SK-N-SH (cell line): ENCODE data around the gene KHNYN. TPM values are rescaled to one million over a fixed set of nuclear protein-coding genes. Genes with fewer than 3 reads are reported as not detected.

ENCODE experiments used
- CTCF ChIA-PET: fragments of 300-600, 350-600 bp; formaldehyde crosslinking; extraction: SDS; loops from one replicate; lab custom pipeline; 2021; lab: Yijun Ruan, JAX
- POLR2A ChIA-PET: fragments of 350-600 bp; sonication (Branson Sonifier 250); formaldehyde crosslinking; extraction: SDS; loops from one replicate; lab custom pipeline; 2020; ENCODE audit warnings: antibody characterized with exemption, inconsistent platforms; lab: Yijun Ruan, JAX
- DNase-seq: peaks from one replicate; pipeline ENCODE4 v3.0.0; 2012
- H2AFZ ChIP-seq: fragments of 200-600 bp; sonication (generic); 2 replicates; pipeline ENCODE4 v1.8.1; 2016; ENCODE audit warnings: antibody characterized with exemption, mild to moderate bottlenecking, low read depth
- H3F3A ChIP-seq: fragments of 200-600 bp; sonication (generic); replicated peaks from 2 replicates; pipeline ENCODE3; 2016; ENCODE audit warnings: antibody characterized with exemption, mild to moderate bottlenecking; ENCODE audit not compliant: insufficient read depth
- H3K27ac ChIP-seq, 2 experiments: fragments of 200-500 bp in 1 of 2; fragments of 200-600 bp in 1 of 2; sonication (Bioruptor generic) in 1 of 2; sonication (generic), shearing (Covaris generic) in 1 of 2; 2 replicates each; pipeline versions ENCODE4 v1.5.1 to v1.6.1; 2014 to 2016; ENCODE audit warnings: low read depth in 2 of 2, inconsistent platforms in 1 of 2, low read length in 1 of 2, mild to moderate bottlenecking in 1 of 2, mixed read lengths in 1 of 2
- H3K27me3 ChIP-seq: fragments of 200-600 bp; sonication (generic), shearing (Covaris generic); 2 replicates; pipeline ENCODE4 v1.6.1; 2016; ENCODE audit warnings: mixed run types; ENCODE audit not compliant: insufficient read depth
- H3K36me3 ChIP-seq, 2 experiments: fragments of 200-500 bp in 1 of 2; fragments of 200-600 bp in 1 of 2; sonication (Bioruptor generic) in 1 of 2; sonication (generic) in 1 of 2; replicated peaks in 1 of 2; 2 replicates each; pipeline versions ENCODE3 to v1.5.1; 2014 to 2016; ENCODE audit warnings: low read length in 1 of 2, mild to moderate bottlenecking in 1 of 2; ENCODE audit not compliant: insufficient read depth in 2 of 2, control insufficient read depth in 1 of 2
- H3K4me1 ChIP-seq, 2 experiments: fragments of 200-500 bp in 1 of 2; fragments of 200-600 bp in 1 of 2; sonication (Bioruptor generic) in 1 of 2; sonication (generic), shearing (Covaris generic) in 1 of 2; 2 replicates each; pipeline versions ENCODE4 v1.5.1 to v1.6.1; 2014 to 2016; ENCODE audit warnings: low read depth in 1 of 2, low read length in 1 of 2, mixed run types in 1 of 2; ENCODE audit not compliant: insufficient read depth in 2 of 2, control insufficient read depth in 1 of 2
- H3K4me2 ChIP-seq: fragments of 200-600 bp; sonication (generic), shearing (Covaris generic); 2 replicates; pipeline ENCODE4 v1.6.1; 2017; ENCODE audit warnings: mixed run types
- H3K4me3 ChIP-seq, 2 experiments: fragments of 200-500 bp in 1 of 2; fragments of 200-600 bp in 1 of 2; sonication (Bioruptor generic) in 1 of 2; sonication (generic), shearing (Covaris generic) in 1 of 2; 2 replicates each; pipeline versions ENCODE4 v1.5.1 to v1.8.1; 2014 to 2016; ENCODE audit warnings: low read depth in 2 of 2, inconsistent platforms in 1 of 2, low read length in 1 of 2, mild to moderate bottlenecking in 1 of 2, mixed read lengths in 1 of 2, moderate library complexity in 1 of 2
- H3K79me2 ChIP-seq: fragments of 200-600 bp; sonication (generic); 2 replicates; pipeline ENCODE4 v1.8.1; 2017; ENCODE audit warnings: mild to moderate bottlenecking; ENCODE audit not compliant: insufficient read depth
- H3K9ac ChIP-seq: fragments of 200-600 bp; sonication (generic); 2 replicates; pipeline ENCODE4 v1.6.1; 2017; ENCODE audit warnings: mixed run types
- H3K9me2 ChIP-seq: fragments of 200-600 bp; sonication (generic); 2 replicates; pipeline ENCODE4 v1.6.1; 2017; ENCODE audit warnings: mixed run types
- H3K9me3 ChIP-seq: fragments of 200-600 bp; sonication (generic); 2 replicates; pipeline ENCODE4 v1.6.1; 2017; ENCODE audit warnings: mixed run types, mild to moderate bottlenecking, moderate library complexity
- H4K20me1 ChIP-seq: fragments of 200-600 bp; sonication (generic); 2 replicates; pipeline ENCODE4 v1.6.1; 2017; ENCODE audit warnings: mild to moderate bottlenecking, mixed run types; ENCODE audit not compliant: insufficient read depth
- ELF1 ChIP-seq: IDR thresholded peaks from 2 replicates; pipeline ENCODE4 v1.4.0; 2012
- EP300 ChIP-seq, 2 experiments: IDR thresholded peaks; 2 replicates each; pipeline versions ENCODE4 v1.4.0 to v1.6.1; 2012; ENCODE audit warnings: borderline replicate concordance in 1 of 2, low read depth in 1 of 2, low read length in 1 of 2
- FOXJ3 ChIP-seq: sonication (generic); formaldehyde crosslinking; IDR thresholded peaks from 2 replicates; pipeline ENCODE4 v1.5.1; 2020; ENCODE audit warnings: mild to moderate bottlenecking, missing genetic modification reagents
- GABPA ChIP-seq: IDR thresholded peaks from 2 replicates; pipeline ENCODE4 v1.4.0; 2012; ENCODE audit warnings: low read depth, mild to moderate bottlenecking
- JUND ChIP-seq: IDR thresholded peaks from 2 replicates; pipeline ENCODE4 v1.4.0; 2012
- MEF2A ChIP-seq: IDR thresholded peaks from 2 replicates; pipeline ENCODE4 v1.4.0; 2012; ENCODE audit warnings: low read depth, borderline replicate concordance
- MXI1 ChIP-seq: IDR thresholded peaks from 2 replicates; pipeline ENCODE4 v1.6.1; 2012; ENCODE audit warnings: mild to moderate bottlenecking, low read depth, low read length, improper control_type of control experiment
- NRF1 ChIP-seq: IDR thresholded peaks from 2 replicates; pipeline ENCODE4 v1.6.1; 2012; ENCODE audit warnings: low read depth, mild to moderate bottlenecking, low read length
- RAD21 ChIP-seq: IDR thresholded peaks from 2 replicates; pipeline ENCODE4 v1.6.1; 2012; ENCODE audit warnings: mild to moderate bottlenecking, low read length
- SMC3 ChIP-seq: IDR thresholded peaks from 2 replicates; pipeline ENCODE4 v1.6.1; 2012; ENCODE audit warnings: low read depth, low read length, improper control_type of control experiment
- TCF12 ChIP-seq: IDR thresholded peaks from 2 replicates; pipeline ENCODE4 v1.4.0; 2012
- WGBS: methylation state at CpG from one replicate; pipeline ENCODE4 v1.1.6; 2017; ENCODE audit warnings: low lambda C conversion rate; 5-methylcytosine and 5-hydroxymethylcytosine counted together
- polyA plus RNA-seq, 3 experiments: library from polyadenylated mRNA; depleted of rRNA; stranded (reverse); fragments of >200 nt; gene quantifications; 2 replicates each; pipeline ENCODE4 v1.2.3, GENCODE V29; 2012
- TF ChIP-seq, protein P1 (sequence below): fragments of 200-600 bp; sonication (generic); IDR thresholded peaks from 2 replicates; pipeline ENCODE4 v1.6.1; 2017; ENCODE audit warnings: antibody characterized with exemption, mild to moderate bottlenecking, moderate library complexity
- TF ChIP-seq, protein P2 (sequence below): IDR thresholded peaks from 2 replicates; pipeline ENCODE4 v1.4.0; 2012; ENCODE audit warnings: low read depth, borderline replicate concordance
- TF ChIP-seq, protein P3 (sequence below): IDR thresholded peaks from 2 replicates; pipeline ENCODE4 v1.4.0; 2012; ENCODE audit warnings: low read depth
- TF ChIP-seq, protein P4 (sequence below): IDR thresholded peaks from 2 replicates; pipeline ENCODE4 v1.6.1; 2012; ENCODE audit warnings: mild to moderate bottlenecking, low read depth, low read length, moderate library complexity

KHNYN gene
- polyA plus RNA-seq, 1 of the 3 experiments (the other 2 are of a cell fraction) = 18.3 TPM

GRCh38 chr14:24392325-24393091 is 37.2 kb upstream of the KHNYN start:
- CTCF ChIA-PET = interaction anchor here (1.0 to 1.1 kb wide), 2 partner anchors 39 kb away, joined by 3 read pairs; no protein-coding TSS in a partner anchor
- H3K79me2 ChIP-seq = no peaks in the 10 kb centered on the region
- no peaks in the 10 kb centered on the region for H3K27me3 ChIP-seq
- WGBS = 73% methylated on average over 8 of the region's 8 CpGs
- peak overlapping the region; percentile 61 to 64 for H3K27ac ChIP-seq
- no peaks in the 10 kb centered on the region for H4K20me1 ChIP-seq
- no peak overlapping the region; the same call in 1 of the 2 replicates for H3K9ac ChIP-seq
- TF ChIP-seq RAD21 = no peak
- TF ChIP-seq, protein P1, sequence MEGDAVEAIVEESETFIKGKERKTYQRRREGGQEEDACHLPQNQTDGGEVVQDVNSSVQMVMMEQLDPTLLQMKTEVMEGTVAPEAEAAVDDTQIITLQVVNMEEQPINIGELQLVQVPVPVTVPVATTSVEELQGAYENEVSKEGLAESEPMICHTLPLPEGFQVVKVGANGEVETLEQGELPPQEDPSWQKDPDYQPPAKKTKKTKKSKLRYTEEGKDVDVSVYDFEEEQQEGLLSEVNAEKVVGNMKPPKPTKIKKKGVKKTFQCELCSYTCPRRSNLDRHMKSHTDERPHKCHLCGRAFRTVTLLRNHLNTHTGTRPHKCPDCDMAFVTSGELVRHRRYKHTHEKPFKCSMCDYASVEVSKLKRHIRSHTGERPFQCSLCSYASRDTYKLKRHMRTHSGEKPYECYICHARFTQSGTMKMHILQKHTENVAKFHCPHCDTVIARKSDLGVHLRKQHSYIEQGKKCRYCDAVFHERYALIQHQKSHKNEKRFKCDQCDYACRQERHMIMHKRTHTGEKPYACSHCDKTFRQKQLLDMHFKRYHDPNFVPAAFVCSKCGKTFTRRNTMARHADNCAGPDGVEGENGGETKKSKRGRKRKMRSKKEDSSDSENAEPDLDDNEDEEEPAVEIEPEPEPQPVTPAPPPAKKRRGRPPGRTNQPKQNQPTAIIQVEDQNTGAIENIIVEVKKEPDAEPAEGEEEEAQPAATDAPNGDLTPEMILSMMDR = peak; percentile 42
- peak; percentile 33; the same call in 1 of the 2 replicates for TF ChIP-seq ELF1
- no peak for TF ChIP-seq GABPA
- H3K4me2 ChIP-seq = peak overlapping the region; percentile 18; the same call in 1 of the 2 replicates
- no peaks in the 10 kb centered on the region for H3K36me3 ChIP-seq
- no peaks in the 10 kb centered on the region for H3K9me3 ChIP-seq
- DNase-seq = no peak
- peak overlapping the region; percentile 87 for H2AFZ ChIP-seq
- no peak overlapping the region for H3K4me3 ChIP-seq
- H3K9me2 ChIP-seq = no peaks in the 10 kb centered on the region
- peaks cover 20% of the 10 kb centered on the region for H3F3A ChIP-seq
- POLR2A ChIA-PET = no interaction called here
- H3K4me1 ChIP-seq = no peaks in the 10 kb centered on the region; a peak in 2 of 4 replicates

GRCh38 chr14:24394275-24394674 is 35.5 kb upstream of the KHNYN start:
- POLR2A ChIA-PET = no interaction called here
- no peak overlapping the region for H3K4me2 ChIP-seq
- H3K36me3 ChIP-seq = no peaks in the 10 kb centered on the region
- CTCF ChIA-PET = interaction anchor here (1.0 to 2.5 kb wide), 4 partner anchors 14 to 37 kb away, joined by 3 to 7 read pairs (median 4); no protein-coding TSS in a partner anchor
- no peak overlapping the region for H3K4me3 ChIP-seq
- H3K9me3 ChIP-seq = no peaks in the 10 kb centered on the region
- 58% methylated on average over 3 of the region's 3 CpGs for WGBS
- no peak overlapping the region for H2AFZ ChIP-seq
- peaks cover 15% of the 10 kb centered on the region for H3F3A ChIP-seq
- no peak for DNase-seq
- no peaks in the 10 kb centered on the region for H3K9me2 ChIP-seq
- no peak overlapping the region for H3K27ac ChIP-seq
- H3K9ac ChIP-seq = no peak overlapping the region
- peaks cover 0 to 10% of the 10 kb centered on the region in 2 experiments; a peak in 2 of 4 replicates for H3K4me1 ChIP-seq
- no peaks in the 10 kb centered on the region for H3K79me2 ChIP-seq
- no peaks in the 10 kb centered on the region for H4K20me1 ChIP-seq
- no peaks in the 10 kb centered on the region for H3K27me3 ChIP-seq
- no peak for TF ChIP-seq JUND
- TF ChIP-seq, protein P2, sequence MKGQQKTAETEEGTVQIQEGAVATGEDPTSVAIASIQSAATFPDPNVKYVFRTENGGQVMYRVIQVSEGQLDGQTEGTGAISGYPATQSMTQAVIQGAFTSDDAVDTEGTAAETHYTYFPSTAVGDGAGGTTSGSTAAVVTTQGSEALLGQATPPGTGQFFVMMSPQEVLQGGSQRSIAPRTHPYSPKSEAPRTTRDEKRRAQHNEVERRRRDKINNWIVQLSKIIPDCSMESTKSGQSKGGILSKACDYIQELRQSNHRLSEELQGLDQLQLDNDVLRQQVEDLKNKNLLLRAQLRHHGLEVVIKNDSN = no peak
- TF ChIP-seq, protein P3, sequence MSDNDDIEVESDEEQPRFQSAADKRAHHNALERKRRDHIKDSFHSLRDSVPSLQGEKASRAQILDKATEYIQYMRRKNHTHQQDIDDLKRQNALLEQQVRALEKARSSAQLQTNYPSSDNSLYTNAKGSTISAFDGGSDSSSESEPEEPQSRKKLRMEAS = no peak
- no peak for TF ChIP-seq TCF12
- TF ChIP-seq, protein P4, sequence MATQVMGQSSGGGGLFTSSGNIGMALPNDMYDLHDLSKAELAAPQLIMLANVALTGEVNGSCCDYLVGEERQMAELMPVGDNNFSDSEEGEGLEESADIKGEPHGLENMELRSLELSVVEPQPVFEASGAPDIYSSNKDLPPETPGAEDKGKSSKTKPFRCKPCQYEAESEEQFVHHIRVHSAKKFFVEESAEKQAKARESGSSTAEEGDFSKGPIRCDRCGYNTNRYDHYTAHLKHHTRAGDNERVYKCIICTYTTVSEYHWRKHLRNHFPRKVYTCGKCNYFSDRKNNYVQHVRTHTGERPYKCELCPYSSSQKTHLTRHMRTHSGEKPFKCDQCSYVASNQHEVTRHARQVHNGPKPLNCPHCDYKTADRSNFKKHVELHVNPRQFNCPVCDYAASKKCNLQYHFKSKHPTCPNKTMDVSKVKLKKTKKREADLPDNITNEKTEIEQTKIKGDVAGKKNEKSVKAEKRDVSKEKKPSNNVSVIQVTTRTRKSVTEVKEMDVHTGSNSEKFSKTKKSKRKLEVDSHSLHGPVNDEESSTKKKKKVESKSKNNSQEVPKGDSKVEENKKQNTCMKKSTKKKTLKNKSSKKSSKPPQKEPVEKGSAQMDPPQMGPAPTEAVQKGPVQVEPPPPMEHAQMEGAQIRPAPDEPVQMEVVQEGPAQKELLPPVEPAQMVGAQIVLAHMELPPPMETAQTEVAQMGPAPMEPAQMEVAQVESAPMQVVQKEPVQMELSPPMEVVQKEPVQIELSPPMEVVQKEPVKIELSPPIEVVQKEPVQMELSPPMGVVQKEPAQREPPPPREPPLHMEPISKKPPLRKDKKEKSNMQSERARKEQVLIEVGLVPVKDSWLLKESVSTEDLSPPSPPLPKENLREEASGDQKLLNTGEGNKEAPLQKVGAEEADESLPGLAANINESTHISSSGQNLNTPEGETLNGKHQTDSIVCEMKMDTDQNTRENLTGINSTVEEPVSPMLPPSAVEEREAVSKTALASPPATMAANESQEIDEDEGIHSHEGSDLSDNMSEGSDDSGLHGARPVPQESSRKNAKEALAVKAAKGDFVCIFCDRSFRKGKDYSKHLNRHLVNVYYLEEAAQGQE = no peak
- no peak for TF ChIP-seq MXI1
- no peak for TF ChIP-seq FOXJ3 (CRISPR knock-in tag)
- TF ChIP-seq MEF2A = no peak
- no peak for TF ChIP-seq GABPA
- TF ChIP-seq SMC3 = no peak
- TF ChIP-seq, protein P1 = no peak
- TF ChIP-seq RAD21 = no peak; the same call in 1 of the 2 replicates
- TF ChIP-seq EP300 (IDR thresholded peaks at IDR 0.05; ENCODE audit: borderline replicate concordance in 1 of 2, low read depth in 1 of 2, low read length in 1 of 2) = no peak
- TF ChIP-seq NRF1 = no peak
